HEK293 (cell line): ENCODE results near the gene ALDOA.

ENCODE experiments used
- GLI2 ChIP-seq: fragments of 450-650 bp; formaldehyde crosslinking; IDR thresholded peaks from 2 replicates; pipeline ENCODE4; 2017; ENCODE audit warnings: missing biosample characterization, missing genetic modification characterization, low read depth, borderline replicate concordance
- OSR2 ChIP-seq: fragments of 450-650 bp; formaldehyde crosslinking; IDR thresholded peaks from 2 replicates; pipeline ENCODE4 v1.5.1; 2016; ENCODE audit warnings: missing biosample characterization, missing genetic modification characterization
- SP3 ChIP-seq: fragments of 450-650 bp; formaldehyde crosslinking; IDR thresholded peaks from 2 replicates; pipeline ENCODE4 v1.5.1; 2016; ENCODE audit warnings: missing biosample characterization, missing genetic modification characterization
- ZBTB7A ChIP-seq: fragments of 450-650 bp; formaldehyde crosslinking; IDR thresholded peaks from 2 replicates; pipeline ENCODE4 v1.5.1; 2016; ENCODE audit warnings: low read depth, missing biosample characterization, missing genetic modification characterization
- ZNF138 ChIP-seq: fragments of 450-650 bp; formaldehyde crosslinking; IDR thresholded peaks from 2 replicates; pipeline ENCODE4 v1.5.1; 2016; ENCODE audit warnings: missing biosample characterization, missing genetic modification characterization, borderline replicate concordance
- ZNF146 ChIP-seq: fragments of 450-650 bp; formaldehyde crosslinking; IDR thresholded peaks from 2 replicates; pipeline ENCODE4 v1.5.1; 2016; ENCODE audit warnings: missing biosample characterization, missing genetic modification characterization
- ZNF184 ChIP-seq: fragments of 450-650 bp; IDR thresholded peaks from 2 replicates; pipeline ENCODE4 v1.5.1; 2018; ENCODE audit warnings: missing biosample characterization, mild to moderate bottlenecking, missing genetic modification characterization
- ZNF211 ChIP-seq: fragments of 450-650 bp; formaldehyde crosslinking; IDR thresholded peaks from 2 replicates; pipeline ENCODE4 v1.5.1; 2016; ENCODE audit warnings: low read depth, missing biosample characterization, missing genetic modification characterization
- ZNF311 ChIP-seq: fragments of 450-650 bp; formaldehyde crosslinking; IDR thresholded peaks from 2 replicates; pipeline ENCODE4 v1.5.1; 2017; ENCODE audit warnings: missing biosample characterization, missing genetic modification characterization, borderline replicate concordance
- ZNF350 ChIP-seq: fragments of 450-650 bp; formaldehyde crosslinking; IDR thresholded peaks from 2 replicates; pipeline ENCODE4 v1.5.0; 2017; ENCODE audit warnings: missing biosample characterization, mild to moderate bottlenecking, missing genetic modification characterization
- ZNF354C ChIP-seq: fragments of 450-650 bp; formaldehyde crosslinking; IDR thresholded peaks from 2 replicates; pipeline ENCODE4 v1.5.1; 2016; ENCODE audit warnings: missing biosample characterization, missing genetic modification characterization, low read depth, borderline replicate concordance
- ZNF37A ChIP-seq: fragments of 450-650 bp; IDR thresholded peaks from 2 replicates; pipeline ENCODE4 v1.5.1; 2018; ENCODE audit warnings: missing biosample characterization, missing genetic modification characterization
- ZNF501 ChIP-seq: fragments of 450-650 bp; formaldehyde crosslinking; IDR thresholded peaks from 2 replicates; pipeline ENCODE4 v1.5.1; 2016; ENCODE audit warnings: missing biosample characterization, missing genetic modification characterization
- ZNF558 ChIP-seq: fragments of 450-650 bp; formaldehyde crosslinking; IDR thresholded peaks from 2 replicates; pipeline ENCODE4 v1.5.1; 2016; ENCODE audit warnings: missing biosample characterization, missing genetic modification characterization
- ZNF560 ChIP-seq: fragments of 450-650 bp; formaldehyde crosslinking; IDR thresholded peaks from 2 replicates; pipeline ENCODE4 v1.5.1; 2017; ENCODE audit warnings: missing biosample characterization, missing genetic modification characterization, borderline replicate concordance
- ZNF571 ChIP-seq: fragments of 450-650 bp; formaldehyde crosslinking; IDR thresholded peaks from 2 replicates; pipeline ENCODE4 v1.5.0; 2017; ENCODE audit warnings: missing biosample characterization, missing genetic modification characterization
- ZNF792 ChIP-seq: fragments of 450-650 bp; formaldehyde crosslinking; IDR thresholded peaks from 2 replicates; pipeline ENCODE4 v1.5.1; 2016; ENCODE audit warnings: missing biosample characterization, missing genetic modification characterization
- ZNF837 ChIP-seq: fragments of 450-650 bp; formaldehyde crosslinking; IDR thresholded peaks from 2 replicates; pipeline ENCODE4 v1.5.1; 2016; ENCODE audit warnings: missing biosample characterization, missing genetic modification characterization
- ZSCAN16 ChIP-seq: fragments of 450-650 bp; formaldehyde crosslinking; IDR thresholded peaks from 2 replicates; pipeline ENCODE4 v1.5.1; 2016; ENCODE audit warnings: missing biosample characterization, missing genetic modification characterization
- TF ChIP-seq, protein P1 (sequence below): fragments of 450-650 bp; formaldehyde crosslinking; IDR thresholded peaks from 2 replicates; pipeline ENCODE4 v1.5.1; 2016; ENCODE audit warnings: missing biosample characterization, missing genetic modification characterization
- TF ChIP-seq, protein P2 (sequence below): fragments of 450-650 bp; formaldehyde crosslinking; IDR thresholded peaks from 2 replicates; pipeline ENCODE4 v1.5.1; 2016; ENCODE audit warnings: missing biosample characterization, missing genetic modification characterization
- TF ChIP-seq, protein P3 (sequence below): fragments of 450-650 bp; formaldehyde crosslinking; IDR thresholded peaks from 2 replicates; pipeline ENCODE4 v1.5.1; 2016; ENCODE audit warnings: missing biosample characterization, missing genetic modification characterization
- TF ChIP-seq, protein P4 (sequence below): fragments of 450-650 bp; formaldehyde crosslinking; IDR thresholded peaks from 2 replicates; pipeline ENCODE4 v1.5.1; 2016; ENCODE audit warnings: missing biosample characterization, missing genetic modification characterization
- TF ChIP-seq, protein P5 (sequence below): fragments of 450-650 bp; formaldehyde crosslinking; IDR thresholded peaks from 2 replicates; pipeline ENCODE4 v1.5.1; 2017; ENCODE audit warnings: missing biosample characterization, missing genetic modification characterization
- TF ChIP-seq, protein P6 (sequence below): fragments of 450-650 bp; IDR thresholded peaks from 2 replicates; pipeline ENCODE4 v1.5.1; 2018; ENCODE audit warnings: missing biosample characterization, mild to moderate bottlenecking, missing genetic modification characterization
- TF ChIP-seq, protein P7 (sequence below): fragments of 450-650 bp; IDR thresholded peaks from 2 replicates; pipeline ENCODE4 v1.5.1; 2018; ENCODE audit warnings: missing biosample characterization, missing genetic modification characterization

The ALDOA gene

DNA sequence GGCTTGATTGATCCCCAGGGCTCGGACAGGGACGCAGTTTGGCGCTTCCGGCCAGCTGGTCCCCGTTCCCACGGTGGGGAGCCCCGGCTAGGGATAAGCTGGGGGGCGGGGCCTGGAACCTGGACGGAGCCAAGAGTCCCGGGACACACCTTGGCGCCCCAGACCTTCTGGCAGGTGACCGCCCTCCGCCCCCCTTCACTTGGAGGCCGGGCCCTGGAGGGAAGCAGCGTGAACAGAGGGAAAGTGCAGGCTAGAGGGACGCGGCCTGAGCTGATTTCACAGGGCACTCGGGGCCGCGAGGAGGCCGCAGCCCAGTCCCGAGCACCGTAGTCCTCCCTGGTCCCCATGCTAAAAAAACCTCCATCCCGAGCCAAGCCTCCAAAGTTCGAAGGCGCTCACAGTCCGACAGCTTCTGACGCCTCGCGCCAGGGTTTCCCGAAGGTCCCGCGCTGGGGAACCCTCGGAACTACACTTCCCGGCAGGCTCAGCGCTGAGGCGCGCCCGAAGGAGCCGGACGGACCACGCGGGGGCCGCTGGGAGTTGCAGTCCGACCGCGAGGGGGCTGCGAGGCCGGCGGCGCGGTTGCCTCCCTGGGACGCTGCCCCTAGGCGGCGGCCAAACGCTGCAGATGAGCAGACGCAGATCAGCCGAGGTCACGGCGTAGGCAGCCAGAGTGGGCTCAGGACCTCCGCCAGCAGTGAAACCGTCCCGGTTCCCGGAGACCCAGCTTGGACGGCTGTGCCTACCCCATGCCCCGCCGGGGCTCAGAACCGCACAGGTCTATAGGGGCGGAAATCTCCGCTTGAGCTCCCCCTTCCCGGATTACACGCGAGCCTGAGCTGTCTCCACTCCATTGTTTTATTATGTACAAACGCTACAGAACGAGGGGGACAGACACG is 26.2 kb downstream of the ALDOA start, which contains the start of gene TBX6 (continued):
- TF ChIP-seq, protein P1, sequence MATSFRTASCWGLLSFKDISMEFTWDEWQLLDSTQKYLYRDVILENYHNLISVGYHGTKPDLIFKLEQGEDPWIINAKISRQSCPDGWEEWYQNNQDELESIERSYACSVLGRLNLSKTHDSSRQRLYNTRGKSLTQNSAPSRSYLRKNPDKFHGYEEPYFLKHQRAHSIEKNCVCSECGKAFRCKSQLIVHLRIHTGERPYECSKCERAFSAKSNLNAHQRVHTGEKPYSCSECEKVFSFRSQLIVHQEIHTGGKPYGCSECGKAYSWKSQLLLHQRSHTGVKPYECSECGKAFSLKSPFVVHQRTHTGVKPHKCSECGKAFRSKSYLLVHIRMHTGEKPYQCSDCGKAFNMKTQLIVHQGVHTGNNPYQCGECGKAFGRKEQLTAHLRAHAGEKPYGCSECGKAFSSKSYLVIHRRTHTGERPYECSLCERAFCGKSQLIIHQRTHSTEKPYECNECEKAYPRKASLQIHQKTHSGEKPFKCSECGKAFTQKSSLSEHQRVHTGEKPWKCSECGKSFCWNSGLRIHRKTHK (tag by site-specific recombination), result no peak
- peak; percentile 17; the same call in 1 of the 2 replicates for TF ChIP-seq ZNF146 (tag by site-specific recombination)
- TF ChIP-seq GLI2 (tag by site-specific recombination), result no peak
- TF ChIP-seq ZNF837 (tag by site-specific recombination), result no peak
- TF ChIP-seq, protein P2, sequence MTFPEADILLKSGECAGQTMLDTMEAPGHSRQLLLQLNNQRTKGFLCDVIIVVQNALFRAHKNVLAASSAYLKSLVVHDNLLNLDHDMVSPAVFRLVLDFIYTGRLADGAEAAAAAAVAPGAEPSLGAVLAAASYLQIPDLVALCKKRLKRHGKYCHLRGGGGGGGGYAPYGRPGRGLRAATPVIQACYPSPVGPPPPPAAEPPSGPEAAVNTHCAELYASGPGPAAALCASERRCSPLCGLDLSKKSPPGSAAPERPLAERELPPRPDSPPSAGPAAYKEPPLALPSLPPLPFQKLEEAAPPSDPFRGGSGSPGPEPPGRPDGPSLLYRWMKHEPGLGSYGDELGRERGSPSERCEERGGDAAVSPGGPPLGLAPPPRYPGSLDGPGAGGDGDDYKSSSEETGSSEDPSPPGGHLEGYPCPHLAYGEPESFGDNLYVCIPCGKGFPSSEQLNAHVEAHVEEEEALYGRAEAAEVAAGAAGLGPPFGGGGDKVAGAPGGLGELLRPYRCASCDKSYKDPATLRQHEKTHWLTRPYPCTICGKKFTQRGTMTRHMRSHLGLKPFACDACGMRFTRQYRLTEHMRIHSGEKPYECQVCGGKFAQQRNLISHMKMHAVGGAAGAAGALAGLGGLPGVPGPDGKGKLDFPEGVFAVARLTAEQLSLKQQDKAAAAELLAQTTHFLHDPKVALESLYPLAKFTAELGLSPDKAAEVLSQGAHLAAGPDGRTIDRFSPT (tag by site-specific recombination), result peak; percentile 72
- TF ChIP-seq, protein P3, sequence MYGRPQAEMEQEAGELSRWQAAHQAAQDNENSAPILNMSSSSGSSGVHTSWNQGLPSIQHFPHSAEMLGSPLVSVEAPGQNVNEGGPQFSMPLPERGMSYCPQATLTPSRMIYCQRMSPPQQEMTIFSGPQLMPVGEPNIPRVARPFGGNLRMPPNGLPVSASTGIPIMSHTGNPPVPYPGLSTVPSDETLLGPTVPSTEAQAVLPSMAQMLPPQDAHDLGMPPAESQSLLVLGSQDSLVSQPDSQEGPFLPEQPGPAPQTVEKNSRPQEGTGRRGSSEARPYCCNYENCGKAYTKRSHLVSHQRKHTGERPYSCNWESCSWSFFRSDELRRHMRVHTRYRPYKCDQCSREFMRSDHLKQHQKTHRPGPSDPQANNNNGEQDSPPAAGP (tag by site-specific recombination), result no peak
- TF ChIP-seq, protein P4, sequence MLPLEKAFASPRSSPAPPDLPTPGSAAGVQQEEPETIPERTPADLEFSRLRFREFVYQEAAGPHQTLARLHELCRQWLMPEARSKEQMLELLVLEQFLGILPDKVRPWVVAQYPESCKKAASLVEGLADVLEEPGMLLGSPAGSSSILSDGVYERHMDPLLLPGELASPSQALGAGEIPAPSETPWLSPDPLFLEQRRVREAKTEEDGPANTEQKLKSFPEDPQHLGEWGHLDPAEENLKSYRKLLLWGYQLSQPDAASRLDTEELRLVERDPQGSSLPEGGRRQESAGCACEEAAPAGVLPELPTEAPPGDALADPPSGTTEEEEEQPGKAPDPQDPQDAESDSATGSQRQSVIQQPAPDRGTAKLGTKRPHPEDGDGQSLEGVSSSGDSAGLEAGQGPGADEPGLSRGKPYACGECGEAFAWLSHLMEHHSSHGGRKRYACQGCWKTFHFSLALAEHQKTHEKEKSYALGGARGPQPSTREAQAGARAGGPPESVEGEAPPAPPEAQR (tag by site-specific recombination), result no peak
- TF ChIP-seq OSR2 (tag by site-specific recombination), result no peak
- no peak for TF ChIP-seq ZNF211 (tag by site-specific recombination)
- 0 out of 2 replicates have a peak, but pooled peaks have one; percentile 44 for TF ChIP-seq ZSCAN16 (tag by site-specific recombination)
- TF ChIP-seq ZNF350, result no peak
- 0 out of 2 replicates have a peak, but pooled peaks have one; percentile 19 for TF ChIP-seq ZNF184
- TF ChIP-seq ZNF138 (tag by site-specific recombination), result no peak
- TF ChIP-seq, protein P5, sequence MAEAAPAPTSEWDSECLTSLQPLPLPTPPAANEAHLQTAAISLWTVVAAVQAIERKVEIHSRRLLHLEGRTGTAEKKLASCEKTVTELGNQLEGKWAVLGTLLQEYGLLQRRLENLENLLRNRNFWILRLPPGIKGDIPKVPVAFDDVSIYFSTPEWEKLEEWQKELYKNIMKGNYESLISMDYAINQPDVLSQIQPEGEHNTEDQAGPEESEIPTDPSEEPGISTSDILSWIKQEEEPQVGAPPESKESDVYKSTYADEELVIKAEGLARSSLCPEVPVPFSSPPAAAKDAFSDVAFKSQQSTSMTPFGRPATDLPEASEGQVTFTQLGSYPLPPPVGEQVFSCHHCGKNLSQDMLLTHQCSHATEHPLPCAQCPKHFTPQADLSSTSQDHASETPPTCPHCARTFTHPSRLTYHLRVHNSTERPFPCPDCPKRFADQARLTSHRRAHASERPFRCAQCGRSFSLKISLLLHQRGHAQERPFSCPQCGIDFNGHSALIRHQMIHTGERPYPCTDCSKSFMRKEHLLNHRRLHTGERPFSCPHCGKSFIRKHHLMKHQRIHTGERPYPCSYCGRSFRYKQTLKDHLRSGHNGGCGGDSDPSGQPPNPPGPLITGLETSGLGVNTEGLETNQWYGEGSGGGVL, result no peak
- TF ChIP-seq ZNF558 (tag by site-specific recombination), result no peak
- no peak for TF ChIP-seq ZNF560 (tag by site-specific recombination)
- no peak for TF ChIP-seq ZNF354C (tag by site-specific recombination)
- no peak for TF ChIP-seq ZNF792 (tag by site-specific recombination)
- TF ChIP-seq ZNF571 (tag by site-specific recombination), result no peak
- peak; percentile 39; the same call in 1 of the 2 replicates for TF ChIP-seq ZNF37A
- peak; percentile 67 for TF ChIP-seq SP3 (tag by site-specific recombination)
- TF ChIP-seq, protein P6, sequence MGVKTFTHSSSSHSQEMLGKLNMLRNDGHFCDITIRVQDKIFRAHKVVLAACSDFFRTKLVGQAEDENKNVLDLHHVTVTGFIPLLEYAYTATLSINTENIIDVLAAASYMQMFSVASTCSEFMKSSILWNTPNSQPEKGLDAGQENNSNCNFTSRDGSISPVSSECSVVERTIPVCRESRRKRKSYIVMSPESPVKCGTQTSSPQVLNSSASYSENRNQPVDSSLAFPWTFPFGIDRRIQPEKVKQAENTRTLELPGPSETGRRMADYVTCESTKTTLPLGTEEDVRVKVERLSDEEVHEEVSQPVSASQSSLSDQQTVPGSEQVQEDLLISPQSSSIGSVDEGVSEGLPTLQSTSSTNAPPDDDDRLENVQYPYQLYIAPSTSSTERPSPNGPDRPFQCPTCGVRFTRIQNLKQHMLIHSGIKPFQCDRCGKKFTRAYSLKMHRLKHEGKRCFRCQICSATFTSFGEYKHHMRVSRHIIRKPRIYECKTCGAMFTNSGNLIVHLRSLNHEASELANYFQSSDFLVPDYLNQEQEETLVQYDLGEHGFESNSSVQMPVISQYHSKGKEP (tag by site-specific recombination), result peak; percentile 46; the same call in 1 of the 2 replicates
- no peak for TF ChIP-seq ZNF311 (tag by site-specific recombination)
- TF ChIP-seq, protein P7, sequence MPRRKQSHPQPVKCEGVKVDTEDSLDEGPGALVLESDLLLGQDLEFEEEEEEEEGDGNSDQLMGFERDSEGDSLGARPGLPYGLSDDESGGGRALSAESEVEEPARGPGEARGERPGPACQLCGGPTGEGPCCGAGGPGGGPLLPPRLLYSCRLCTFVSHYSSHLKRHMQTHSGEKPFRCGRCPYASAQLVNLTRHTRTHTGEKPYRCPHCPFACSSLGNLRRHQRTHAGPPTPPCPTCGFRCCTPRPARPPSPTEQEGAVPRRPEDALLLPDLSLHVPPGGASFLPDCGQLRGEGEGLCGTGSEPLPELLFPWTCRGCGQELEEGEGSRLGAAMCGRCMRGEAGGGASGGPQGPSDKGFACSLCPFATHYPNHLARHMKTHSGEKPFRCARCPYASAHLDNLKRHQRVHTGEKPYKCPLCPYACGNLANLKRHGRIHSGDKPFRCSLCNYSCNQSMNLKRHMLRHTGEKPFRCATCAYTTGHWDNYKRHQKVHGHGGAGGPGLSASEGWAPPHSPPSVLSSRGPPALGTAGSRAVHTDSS (tag by site-specific recombination), result no peak; the same call in 1 of the 2 replicates
- TF ChIP-seq ZNF501 (tag by site-specific recombination), result peak; percentile 88
- TF ChIP-seq ZBTB7A (tag by site-specific recombination), result no peak
